GM18508 (cell line): Measurements from ENCODE around the gene SRF.

Experiments used
- ATAC-seq: cut with Tn5 transposase; IDR thresholded peaks from one replicate; pipeline ENCODE4 v1.9.1; 2021; ENCODE audit warnings: moderate number of reproducible peaks; ENCODE audit not compliant: insufficient read depth, unreplicated experiment

Gene SRF

GRCh38 chr6:43146709-43147688, 24.1 kb upstream of the SRF start:
- no peak for ATAC-seq

DNA sequence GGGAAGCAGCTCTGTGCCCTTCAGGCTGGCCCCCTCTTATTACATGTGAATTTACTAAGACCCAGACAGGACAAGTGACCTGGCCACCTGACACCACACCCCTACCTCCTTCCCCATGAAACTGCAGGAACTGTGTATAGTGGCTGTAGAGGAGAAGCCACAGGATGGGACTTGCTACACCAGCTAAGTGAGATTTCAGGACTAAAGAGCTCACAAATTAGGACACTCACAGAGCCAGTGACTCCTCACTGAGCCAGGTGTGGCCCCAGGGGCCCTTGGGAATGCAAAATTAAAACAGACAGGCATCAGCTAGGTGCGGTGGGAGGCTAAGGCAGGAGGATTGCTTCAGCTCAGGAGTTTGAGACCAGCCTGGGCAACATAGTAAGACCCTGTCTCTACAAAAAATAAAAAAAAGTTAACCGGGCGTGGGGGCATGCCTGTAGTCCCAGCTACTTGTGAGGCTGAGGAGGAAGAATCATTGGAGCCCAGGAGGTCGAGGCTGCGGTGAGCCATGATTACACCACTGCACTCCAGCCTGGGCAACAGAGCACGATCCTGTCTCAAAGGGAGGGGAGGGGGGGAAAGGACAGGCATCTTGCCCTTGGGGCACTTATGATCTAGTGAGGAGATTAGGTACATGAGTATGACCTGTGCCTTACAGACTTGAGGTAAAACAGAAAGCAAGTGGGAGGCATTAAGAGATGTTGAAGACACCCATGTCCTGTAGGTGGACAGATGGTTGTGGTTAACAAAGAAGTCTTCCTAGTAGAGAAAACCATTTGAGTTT, 23.2 kb upstream of the SRF start:
- ATAC-seq = no peak

GRCh38 chr6:43149265-43149664, 21.8 kb upstream of the SRF start:
- no peak for ATAC-seq

DNA sequence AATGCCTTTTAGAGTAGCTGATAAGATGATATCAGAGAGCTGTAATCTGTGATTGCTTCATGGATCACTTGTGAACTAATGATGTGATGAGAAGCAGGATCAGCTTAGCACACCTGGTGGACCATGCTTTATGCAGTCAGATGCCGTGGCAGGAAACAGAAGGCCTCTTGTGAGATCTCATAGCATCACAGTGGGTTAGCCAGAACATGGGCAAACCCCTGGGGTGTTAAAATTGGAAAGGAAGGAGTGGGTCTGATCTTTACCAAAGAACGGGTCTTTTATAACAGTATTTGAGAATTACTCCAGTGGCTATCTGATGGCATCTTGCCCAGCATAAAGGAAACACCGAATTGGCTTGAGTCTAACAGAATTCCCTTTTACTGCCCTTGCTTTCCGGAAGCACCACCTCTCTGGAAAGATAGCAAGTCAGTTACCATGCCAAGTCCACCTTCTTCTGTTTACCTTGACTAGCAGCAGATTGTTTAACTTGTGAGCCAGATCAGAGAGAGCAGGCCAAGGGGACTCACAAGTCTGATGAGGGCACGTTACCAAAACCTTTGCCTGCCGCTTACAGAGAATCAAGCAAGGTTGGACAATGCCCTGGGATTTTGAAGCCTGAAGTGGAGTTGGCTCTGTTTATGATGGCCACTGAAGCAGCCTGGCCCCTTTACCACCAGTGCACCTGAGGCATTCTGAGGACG, 20.9 kb upstream of the SRF start:
- no peak for ATAC-seq

DNA sequence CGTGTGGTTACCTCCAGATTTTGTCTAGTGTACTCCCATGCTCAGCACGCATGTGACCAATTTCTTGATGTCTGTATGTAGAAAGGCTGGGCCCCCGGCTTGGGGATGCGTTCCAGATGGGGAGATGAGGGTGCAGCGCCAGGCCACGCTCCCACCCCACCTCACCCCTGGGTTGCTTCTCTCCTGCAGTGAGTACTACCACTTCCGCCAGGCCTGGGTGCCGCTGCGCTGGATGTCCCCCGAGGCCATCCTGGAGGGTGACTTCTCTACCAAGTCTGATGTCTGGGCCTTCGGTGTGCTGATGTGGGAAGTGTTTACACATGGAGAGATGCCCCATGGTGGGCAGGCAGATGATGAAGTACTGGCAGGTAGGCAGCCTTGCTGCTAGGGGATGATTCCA, 11.5 kb upstream of the SRF start:
- no peak for ATAC-seq

DNA sequence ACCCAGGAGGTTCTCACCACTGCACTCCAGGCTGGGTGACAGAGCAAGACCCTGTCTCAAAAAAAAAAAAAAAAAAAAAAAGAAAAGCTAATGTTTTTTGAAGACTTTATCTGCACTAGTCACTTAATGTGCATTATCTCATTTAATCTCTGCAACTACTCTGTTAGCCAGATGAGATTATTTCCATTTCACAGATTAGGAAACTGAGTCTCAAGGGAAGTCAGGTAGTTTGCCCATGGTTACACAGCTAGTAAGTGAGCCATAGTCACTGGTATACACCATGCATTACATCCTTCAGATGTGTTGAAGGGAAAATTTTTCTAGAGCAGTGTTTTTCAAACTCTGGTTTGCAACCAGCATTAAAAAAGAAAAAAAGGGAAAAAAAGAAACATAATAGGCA, 7.2 kb upstream of the SRF start:
- no peak for ATAC-seq

GRCh38 chr6:43170417-43170930, 595 bp upstream of the SRF start:
- ATAC-seq = no peak

- no peak for ATAC-seq
Measured at GRCh38 chr6:43171707-43172103, 636 bp downstream of the SRF start.

GRCh38 chr6:43172104-43173007, 1.3 kb downstream of the SRF start:
- ATAC-seq = no peak

GRCh38 chr6:43173591-43174262, 2.7 kb downstream of the SRF start:
- ATAC-seq = no peak

DNA sequence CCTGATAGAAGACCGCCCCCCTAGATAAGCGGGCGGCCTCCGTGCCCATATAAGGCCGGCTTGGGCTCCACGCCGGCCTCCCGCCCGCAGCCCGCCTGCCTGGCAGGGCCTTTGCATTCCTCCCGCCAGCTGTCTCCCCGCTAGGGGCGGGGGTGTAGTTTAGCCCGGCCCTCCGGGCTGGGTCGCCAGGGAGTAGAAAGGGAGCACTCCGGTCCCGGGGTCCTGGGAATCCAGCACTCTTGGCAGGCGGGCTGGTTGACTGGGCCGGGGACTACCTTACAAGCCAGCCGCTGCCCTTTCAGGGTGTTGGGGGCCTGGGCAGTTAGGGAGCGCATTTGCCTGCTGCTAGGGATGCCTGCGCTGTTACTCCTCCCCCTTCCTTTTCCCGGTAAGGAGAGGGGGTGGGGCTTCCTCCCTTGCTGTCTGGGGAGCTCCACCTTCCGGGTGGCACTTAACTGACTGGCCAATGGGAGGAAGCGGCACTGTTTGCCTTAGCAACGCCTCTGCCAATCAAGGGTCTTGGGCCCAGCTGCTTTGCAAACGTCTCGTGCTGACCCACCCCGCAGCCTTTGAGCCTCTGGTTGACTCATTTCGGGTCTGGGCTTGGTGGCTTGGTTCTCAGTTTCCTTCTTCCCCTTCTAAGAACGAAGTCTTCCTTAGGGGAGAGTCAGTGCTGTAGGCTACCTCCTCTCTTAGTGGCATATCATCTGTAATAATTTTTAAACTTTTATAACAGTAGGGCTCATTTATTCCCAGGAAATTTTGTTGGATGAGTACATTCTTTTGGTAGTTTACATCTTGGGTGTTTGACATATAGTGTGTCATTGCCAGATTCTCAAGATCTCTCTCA, 3.4 kb downstream of the SRF start:
- ATAC-seq = peak; percentile 54

- ATAC-seq = no peak
Measured at GRCh38 chr6:43175676-43176422, 4.8 kb downstream of the SRF start.

GRCh38 chr6:43176423-43176786, 5.3 kb downstream of the SRF start:
- no peak for ATAC-seq

DNA sequence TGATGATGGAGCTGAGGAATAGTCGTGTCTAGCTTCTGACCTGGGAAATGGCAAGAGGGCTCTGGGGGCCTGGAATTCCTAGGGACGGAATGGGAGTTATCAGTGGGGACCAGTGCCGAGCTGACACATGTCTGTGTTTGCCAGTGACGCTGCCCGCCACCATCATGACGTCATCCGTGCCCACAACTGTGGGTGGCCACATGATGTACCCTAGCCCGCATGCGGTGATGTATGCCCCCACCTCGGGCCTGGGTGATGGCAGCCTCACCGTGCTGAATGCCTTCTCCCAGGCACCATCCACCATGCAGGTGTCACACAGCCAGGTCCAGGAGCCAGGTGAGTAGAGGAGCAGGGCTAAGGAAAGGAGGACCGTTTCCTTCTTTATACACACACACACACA, 7.1 kb downstream of the SRF start:
- no peak for ATAC-seq

DNA sequence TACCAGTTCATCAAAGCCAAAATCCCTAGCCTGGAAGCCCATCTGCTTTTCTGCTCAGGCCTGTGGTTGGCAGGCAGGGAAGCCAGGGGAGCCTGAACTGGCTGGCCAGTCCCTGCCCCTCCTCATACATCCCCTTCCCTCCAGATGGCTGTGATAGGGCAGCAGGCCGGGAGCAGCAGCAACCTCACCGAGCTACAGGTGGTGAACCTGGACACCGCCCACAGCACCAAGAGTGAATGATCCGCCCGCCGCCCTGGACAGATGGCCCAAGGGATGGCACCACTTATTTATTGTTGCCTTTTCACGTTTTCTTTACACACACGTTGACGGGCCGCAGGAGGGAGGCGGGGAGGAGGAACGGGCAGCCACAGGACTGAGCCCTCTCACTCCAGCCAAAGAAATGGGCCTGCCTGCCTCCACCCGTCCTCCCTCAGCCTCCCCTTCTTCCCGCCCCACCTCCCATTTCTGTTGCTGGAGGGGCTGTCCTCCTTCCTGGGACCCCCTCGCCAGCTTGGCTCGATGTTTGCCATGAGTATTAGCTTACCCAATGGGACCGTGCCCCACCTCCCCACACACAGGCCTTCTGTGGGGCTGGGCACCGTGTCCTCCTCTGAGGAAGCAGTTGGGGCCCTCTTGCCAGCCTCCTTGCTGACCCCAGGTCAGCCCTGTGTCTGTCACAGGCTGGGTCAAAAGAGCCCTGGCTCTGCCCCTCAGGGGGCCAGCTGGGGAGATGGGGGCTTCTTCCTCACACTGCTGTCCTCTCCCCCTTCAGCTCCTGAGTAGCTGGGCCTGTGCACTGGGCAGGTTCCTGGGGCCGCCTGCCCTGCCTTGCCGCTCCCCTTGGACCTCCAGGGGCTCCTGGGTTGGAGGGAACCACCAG, 8.1 kb downstream of the SRF start:
- ATAC-seq = no peak

DNA sequence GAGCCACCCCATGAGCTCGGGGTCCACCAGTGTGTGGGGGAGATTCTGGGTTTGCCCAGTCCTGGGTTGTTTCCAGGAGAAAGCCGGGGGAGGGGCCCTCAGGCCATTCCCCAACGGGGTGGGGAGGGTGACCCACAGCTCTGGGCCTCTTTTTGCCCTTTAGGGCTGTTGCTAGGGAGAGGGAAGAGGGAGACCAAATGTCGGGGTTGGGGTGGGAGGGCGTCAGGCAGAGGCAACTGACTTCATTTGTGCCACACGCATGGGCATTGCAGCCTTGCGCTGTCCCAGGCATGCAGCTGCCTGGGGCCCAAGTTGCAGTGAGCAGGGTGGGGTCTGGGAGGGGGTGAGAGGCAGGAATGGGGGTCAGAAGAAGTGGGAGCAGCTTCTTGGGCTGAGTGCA, 9.0 kb downstream of the SRF start:
- no peak for ATAC-seq

- ATAC-seq = no peak
Measured at GRCh38 chr6:43180985-43181384, 9.9 kb downstream of the SRF start.
